ENCODE data around the gene UBL3.

UBL3 gene

GRCh38 chr13:29748097-29748496 is 102.3 kb downstream of the UBL3 start:
- H3K4me3 ChIP-seq (ENCODE audit: low read depth, low read length) = no peak overlapping the region
- DNase-seq (ENCODE audit: low read depth) = no peak
- no peak for TF ChIP-seq CTCF (conservative IDR thresholded peaks at IDR 0.05; ENCODE audit: low read depth, low read length)

DNA sequence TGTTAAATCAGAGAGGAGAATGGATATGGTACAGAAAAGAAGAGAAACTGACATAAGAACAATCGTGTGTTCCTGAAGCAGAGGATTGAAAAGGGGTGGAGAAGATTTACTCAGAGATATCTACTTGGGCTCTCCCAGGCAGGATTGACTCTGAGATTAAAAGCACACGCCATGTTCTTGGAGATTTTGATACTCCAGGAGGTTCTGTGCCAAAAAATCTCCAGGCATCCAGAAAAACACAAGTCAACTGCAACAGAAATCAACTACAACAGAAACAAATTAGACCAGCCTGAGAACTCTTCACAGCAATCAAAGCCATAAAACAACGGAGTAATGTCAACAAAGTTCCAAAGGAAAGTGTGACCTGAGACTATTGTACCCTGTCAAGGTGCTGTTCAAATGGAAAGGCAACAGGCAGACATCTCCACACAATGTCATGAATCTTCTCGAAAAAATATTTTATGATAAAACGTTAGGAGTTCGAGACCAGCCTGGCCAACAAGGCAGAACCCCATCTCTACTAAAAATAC is 104.2 kb downstream of the UBL3 start:
- TF ChIP-seq CTCF (conservative IDR thresholded peaks at IDR 0.05; ENCODE audit: low read depth, low read length) = no peak
- DNase-seq (ENCODE audit: low read depth) = no peak
- H3K4me3 ChIP-seq (ENCODE audit: low read depth, low read length) = no peak overlapping the region

DNA sequence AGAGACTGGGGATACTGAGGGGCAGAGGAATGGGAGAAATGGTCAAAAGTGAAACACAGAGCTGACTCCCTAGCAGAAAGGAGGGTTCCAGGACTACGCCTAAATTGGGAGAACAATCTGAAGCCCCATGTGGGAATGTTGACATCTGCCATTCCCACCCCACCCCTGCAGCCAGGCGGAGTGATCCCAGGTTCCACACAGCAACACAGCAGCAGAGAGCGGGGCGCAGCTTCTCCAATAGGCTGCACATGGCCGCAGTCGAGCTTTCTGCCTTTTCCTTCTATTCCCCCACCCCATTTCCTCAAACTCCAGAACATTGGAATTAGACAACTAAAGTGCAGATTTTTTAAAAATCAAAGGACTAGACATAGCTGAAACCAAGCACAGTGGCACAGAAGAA is 104.7 kb downstream of the UBL3 start:
- no peak for DNase-seq (ENCODE audit: low read depth)
- no peak for TF ChIP-seq CTCF (conservative IDR thresholded peaks at IDR 0.05; ENCODE audit: low read depth, low read length)
- H3K4me3 ChIP-seq (ENCODE audit: low read depth, low read length) = no peak overlapping the region

- no peak for TF ChIP-seq CTCF (conservative IDR thresholded peaks at IDR 0.05; ENCODE audit: low read depth, low read length)
- DNase-seq (ENCODE audit: low read depth) = peak; percentile 20
- H3K4me3 ChIP-seq (ENCODE audit: low read depth, low read length) = no peak overlapping the region
These were observed 107.1 kb downstream of the UBL3 start for GRCh38 chr13:29743201-29743786.

DNA sequence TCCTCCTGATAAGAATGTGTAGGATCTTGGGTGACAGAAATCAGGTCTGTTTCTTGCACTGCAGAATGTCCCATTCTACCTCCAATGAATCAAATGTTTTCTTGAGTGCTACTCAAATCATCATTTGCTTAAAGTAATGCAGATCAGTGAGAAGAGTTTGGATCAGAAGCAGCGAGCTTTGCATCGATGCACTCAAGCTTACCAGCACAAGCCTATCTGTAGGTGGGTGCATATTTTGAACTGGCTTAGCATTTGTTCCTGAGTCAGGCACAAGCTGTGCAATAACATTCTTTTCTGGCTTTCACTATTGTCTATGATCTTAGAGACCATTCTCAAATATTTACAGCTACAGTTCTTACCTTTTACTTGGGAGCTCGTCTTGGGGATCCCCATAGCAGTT is 109.5 kb downstream of the UBL3 start:
- TF ChIP-seq CTCF (conservative IDR thresholded peaks at IDR 0.05; ENCODE audit: low read depth, low read length) = no peak
- no peak for DNase-seq (ENCODE audit: low read depth)
- H3K4me3 ChIP-seq (ENCODE audit: low read depth, low read length) = no peak overlapping the region

DNA sequence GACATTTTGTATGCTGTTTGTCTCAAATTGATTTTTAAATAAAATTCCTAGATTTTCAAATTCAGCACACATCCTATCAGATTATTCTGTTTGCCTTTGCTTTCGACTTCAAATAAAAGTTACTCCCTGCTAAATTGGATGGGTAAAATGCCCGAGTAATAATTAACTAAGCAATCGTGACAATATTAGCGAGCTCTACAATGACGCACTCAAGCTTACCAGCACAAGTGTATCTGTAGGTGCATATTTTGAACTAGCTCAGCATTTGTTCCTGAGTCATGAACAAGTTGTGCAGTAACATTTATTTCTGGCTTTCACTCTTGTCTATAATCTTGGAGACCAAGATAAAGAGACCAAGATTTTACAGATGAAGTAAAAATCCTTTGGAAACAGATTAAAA is 113.4 kb downstream of the UBL3 start:
- TF ChIP-seq CTCF (conservative IDR thresholded peaks at IDR 0.05; ENCODE audit: low read depth, low read length) = no peak
- DNase-seq (ENCODE audit: low read depth) = no peak
- H3K4me3 ChIP-seq (ENCODE audit: low read depth, low read length) = no peak overlapping the region

GRCh38 chr13:29733147-29733611 is 117.2 kb downstream of the UBL3 start:
- no peak for TF ChIP-seq CTCF (conservative IDR thresholded peaks at IDR 0.05; ENCODE audit: low read depth, low read length)
- no peak for DNase-seq (ENCODE audit: low read depth)
- H3K4me3 ChIP-seq (ENCODE audit: low read depth, low read length) = no peak overlapping the region

All from choroid plexus epithelial cell (primary cell).